Stimulated activated CD8-positive, alpha-beta memory T cell treated with anti-CD3 and anti-CD28 coated beads, Interleukin-7, amount 100 ng/mL, for 1 hour (primary cell): ENCODE measurements around the gene DOCK4.
A peak's percentile ranks its signal among the peaks of the same experiment; 100 is the strongest.

Source experiments
- DNase-seq, 2 donors: peaks; one replicate each; pipeline ENCODE4 v3.0.0-alpha.2; 2020; ENCODE audit warnings: low read depth in 2 of 2

DOCK4 gene

DNA sequence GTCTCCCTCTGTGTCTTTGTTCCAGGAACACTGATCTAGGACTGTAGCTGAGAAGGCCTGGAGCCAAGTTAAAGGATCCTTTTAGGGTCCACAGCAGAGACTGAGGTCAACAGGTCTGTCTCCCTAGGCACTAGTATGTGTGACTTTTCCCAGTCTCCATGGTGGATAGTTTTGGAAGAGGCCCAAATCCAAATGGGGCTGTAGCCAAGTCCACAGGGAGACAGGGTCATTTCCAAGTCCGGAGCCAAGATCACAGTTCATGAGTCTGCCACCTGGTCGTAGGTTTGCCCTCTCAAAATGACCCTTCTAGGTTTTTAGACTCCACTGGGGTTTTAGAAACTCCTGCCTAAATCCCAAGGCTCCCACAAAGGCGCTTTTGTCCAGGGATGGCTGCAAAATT, 17.1 kb upstream of the DOCK4 start:
- DNase-seq = no peak

- DNase-seq = no peak
These were observed 14.8 kb upstream of the DOCK4 start for GRCh38 chr7:112220877-112221434.

DNA sequence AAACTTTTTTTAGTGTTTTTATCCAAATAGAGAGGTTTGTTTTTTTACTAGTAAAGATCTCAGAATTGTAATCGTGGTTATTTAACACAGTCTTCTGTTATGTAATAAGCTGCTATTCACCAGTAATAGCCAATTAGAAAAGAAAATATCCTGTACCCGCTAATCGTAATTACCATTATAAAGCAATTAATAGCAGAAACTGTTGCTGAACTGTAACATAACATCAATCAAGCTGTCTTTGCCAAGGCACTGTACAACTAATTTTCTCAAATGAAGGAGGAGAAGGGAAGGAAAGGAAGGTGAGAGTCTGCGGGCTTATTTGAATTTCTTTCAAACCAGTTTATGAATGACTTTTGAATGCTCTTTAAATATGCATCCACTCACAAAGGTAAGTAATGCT, 9.6 kb upstream of the DOCK4 start:
- no peak for DNase-seq

GRCh38 chr7:112214883-112215282, 8.7 kb upstream of the DOCK4 start:
- no peak for DNase-seq

- no peak for DNase-seq
These were observed 8.1 kb upstream of the DOCK4 start for GRCh38 chr7:112214268-112214667.

DNA sequence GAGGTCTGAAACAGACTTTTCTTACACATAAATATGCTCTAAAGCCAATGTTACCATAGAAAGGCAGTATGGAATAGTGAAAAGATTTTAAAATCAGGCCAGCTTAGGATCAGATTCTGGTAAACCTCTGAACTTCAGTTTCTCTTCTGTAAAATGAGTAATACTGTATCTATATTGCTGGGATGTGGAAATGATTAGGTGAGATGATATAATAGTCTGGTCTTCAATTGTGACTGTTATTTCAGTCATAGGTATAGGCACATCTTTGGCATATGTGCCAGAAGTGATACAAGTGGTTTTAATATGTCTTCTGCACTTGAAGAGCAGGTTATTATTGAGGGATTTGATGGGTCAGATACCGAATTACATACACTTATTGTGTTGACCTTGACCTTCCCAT, 7.5 kb upstream of the DOCK4 start:
- no peak for DNase-seq

DNA sequence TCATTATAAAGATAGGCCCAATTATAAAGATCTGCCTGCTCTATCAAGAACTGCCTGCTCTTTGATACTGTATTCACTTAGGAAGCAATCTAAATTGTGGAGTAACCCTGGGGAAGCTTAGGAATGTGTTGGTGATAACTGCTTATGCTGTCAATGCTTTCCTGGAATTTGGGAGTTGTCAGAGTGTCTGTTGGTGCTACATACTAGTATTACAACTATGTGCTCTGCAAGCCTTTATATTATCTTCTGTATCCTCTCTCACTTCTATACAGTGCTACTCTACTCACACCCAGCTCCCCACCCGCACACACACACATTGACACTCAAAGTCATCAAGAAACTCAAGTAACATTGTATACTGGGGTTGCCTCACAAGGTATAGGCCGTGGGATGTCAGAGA, 6.4 kb upstream of the DOCK4 start:
- DNase-seq = no peak

DNA sequence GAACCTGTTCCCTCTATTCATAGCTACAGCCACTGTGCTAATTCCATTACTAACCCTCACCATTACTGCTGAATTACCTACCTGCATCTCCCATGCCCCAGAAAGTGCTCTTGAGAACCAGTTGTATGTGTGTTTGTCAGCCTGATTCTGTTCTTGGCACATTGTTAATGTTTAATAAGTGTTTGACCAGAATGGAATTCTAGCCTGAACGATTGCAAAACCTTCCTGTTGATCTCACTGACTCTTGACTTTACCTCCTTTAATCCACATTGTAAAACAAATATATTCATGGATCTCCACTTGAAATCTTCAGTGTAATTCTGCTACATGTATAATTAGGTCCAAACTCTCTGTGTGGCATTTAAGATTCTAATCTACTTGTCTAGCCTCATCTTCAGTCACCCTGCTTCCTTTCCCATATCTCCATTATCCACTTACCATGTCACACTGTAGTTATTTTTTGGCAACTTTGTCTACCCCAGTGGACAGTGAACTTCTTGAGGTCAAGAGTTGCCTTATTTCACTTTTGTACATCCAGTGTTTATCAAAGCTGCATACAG, 5.2 kb upstream of the DOCK4 start:
- DNase-seq = no peak

DNA sequence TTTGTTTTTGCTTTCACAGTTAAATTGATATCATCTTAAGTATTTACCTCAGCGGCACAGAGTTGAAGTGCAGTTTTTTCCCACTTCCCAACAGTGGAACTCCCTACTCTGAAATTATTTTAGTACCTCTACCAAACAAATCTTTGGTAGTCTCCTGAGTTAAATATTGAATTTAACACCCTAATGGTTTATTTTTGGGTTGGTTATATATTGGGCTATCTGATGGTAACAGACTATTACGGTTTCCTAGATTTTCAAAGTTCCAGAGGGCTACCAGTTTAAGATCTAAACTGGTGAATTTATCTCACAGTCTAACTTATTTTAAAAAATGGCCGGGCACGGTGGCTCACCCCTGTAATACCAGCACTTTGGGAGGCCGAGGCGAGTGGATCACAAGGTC, 1.6 kb upstream of the DOCK4 start:
- DNase-seq = no peak

DNA sequence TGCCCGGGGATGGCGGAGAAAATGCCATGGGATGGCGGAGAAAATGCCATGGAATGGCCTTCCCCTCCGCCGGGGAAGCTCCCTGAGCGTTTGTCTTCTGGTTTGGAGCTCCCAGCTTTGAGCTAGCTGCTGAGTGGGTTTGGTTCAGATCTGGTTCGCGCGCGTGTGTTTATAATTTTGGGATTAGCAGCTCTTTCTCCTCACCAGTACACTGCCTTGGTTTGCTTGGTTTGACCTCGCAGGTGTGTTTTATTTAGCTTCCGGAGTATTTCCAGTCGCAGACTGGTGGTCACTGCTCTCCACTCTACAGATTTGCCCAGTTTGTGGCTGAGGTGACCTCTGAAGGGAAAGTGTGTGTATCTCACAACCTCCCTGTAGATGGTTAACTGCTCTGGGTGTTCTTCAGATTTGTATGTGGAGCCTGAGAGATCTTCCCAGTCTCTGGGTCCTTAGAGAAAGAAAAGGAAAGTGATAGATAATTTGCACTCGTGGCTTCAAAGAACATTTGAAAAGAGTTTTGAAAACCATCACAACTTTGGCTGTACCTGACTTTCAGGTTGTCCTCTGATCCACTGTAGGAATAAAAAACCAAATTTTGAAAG, 893 bp upstream of the DOCK4 start:
- no peak for DNase-seq

- DNase-seq = peak in 1 of 2 donors; percentile 2
These were observed 609 bp downstream of the DOCK4 start for GRCh38 chr7:112205343-112206237.

GRCh38 chr7:112204499-112205342, 1.5 kb downstream of the DOCK4 start:
- no peak for DNase-seq

- DNase-seq = no peak
These were observed 2.8 kb downstream of the DOCK4 start for GRCh38 chr7:112203365-112203739.

- peak in 1 of 2 donors; percentile 6 for DNase-seq
These were observed 3.4 kb downstream of the DOCK4 start for GRCh38 chr7:112202816-112203215.

DNA sequence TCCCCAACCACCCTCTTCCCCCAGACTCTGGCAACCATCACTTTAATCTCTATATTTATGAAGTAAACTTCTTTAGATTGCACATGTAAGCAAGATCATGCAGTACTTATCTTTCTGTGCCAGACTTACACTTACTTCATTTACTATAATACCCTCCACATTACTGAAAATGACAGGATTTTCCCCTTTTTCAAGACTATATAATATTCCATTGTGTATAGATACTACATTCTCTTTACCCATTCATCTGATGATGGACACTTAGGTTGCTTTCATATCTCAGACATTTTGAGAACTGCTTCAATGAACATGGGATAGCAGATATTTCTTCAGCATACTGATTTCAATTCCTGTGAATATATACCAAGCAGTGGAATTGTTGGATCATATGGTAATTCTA, 4.4 kb downstream of the DOCK4 start:
- no peak for DNase-seq

DNA sequence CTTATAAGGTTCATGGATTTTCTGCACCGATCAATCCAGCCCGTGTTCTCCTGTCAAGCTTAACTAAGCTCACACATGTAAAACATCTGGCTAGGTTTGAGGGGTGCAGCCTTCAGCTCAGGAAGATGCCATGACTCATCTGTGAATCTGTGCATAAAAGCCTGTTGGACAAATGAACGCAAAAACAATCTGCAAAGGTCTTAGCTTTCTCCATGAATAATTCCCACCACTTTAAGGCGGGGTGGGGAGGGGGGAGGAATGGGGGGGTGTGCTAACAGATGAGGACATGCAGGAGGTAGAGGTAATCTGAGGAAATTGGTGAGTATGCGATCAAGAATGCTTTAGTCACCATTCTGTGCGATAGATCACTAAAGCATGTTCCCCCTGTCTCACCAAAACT, 4.8 kb downstream of the DOCK4 start:
- no peak for DNase-seq

- DNase-seq = no peak
These were observed 6.5 kb downstream of the DOCK4 start for GRCh38 chr7:112199672-112200071.

DNA sequence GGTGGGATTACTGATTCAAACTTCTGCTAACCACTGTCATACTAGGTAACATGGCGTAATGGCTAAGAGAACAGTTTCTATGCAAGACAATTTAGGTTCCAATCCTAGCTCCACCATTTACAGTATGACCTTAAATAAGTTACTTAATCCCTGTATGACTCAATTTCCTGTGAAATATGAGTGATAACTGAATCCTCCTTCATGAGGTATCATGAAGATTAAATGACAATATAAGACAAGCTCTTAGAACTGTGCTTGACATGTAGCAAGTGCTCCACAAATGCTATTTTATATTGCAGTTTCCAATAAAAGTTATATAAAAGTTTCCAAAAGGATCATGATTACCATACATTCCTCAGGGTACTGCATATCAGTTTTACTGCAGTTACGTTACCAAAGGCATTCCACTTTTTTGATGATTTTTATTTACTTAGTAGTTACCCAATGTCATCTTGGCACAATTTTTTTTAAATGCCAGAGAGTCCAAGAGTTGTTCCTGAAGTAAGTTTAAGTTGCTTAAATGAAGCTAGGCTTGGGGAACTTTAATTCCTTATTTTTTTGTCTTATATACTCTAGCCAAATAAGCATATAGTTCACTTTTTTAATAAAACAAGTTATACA, 7.1 kb downstream of the DOCK4 start:
- no peak for DNase-seq

DNA sequence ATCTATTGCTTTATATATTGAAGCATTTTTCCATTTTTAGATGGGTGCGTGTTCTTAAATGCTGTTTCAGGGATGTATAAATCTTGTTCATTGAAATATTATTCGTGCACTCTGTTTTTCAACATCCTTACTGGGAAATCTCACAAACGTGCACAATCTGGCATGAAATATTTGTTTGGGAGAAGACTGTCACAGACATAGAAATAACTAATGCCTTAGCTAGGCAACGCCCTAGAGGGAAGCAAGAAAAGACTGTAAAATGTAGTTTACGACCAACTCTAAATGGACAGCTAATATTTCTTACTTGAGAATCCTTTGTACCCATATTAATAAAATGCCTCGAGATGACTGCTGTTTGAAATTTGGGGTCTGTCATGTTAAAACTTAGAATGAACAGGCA, 8.9 kb downstream of the DOCK4 start:
- DNase-seq = no peak

- no peak for DNase-seq
These were observed 10.5 kb downstream of the DOCK4 start for GRCh38 chr7:112195717-112196116.

- no peak for DNase-seq
These were observed 12.2 kb downstream of the DOCK4 start for GRCh38 chr7:112193915-112194502.
